Fibroblast of skin of right quadriceps (primary cell): ENCODE data around the gene SSBP2.
A peak's percentile ranks its signal among the peaks of the same experiment; 100 is the strongest.
"Not testable (repeated sequence)": the region's sequence is repeated elsewhere in the genome, so short reads cannot be mapped to it uniquely, and the experiment has no call there.

ENCODE experiments used
- DNase-seq: peaks from one replicate; pipeline ENCODE4 v3.0.0-alpha.2; 2013

The SSBP2 gene

GRCh38 chr5:81726297-81726696 is 24.6 kb downstream of the SSBP2 start:
- DNase-seq = peak; percentile 7

- no peak for DNase-seq
Measured at GRCh38 chr5:81724571-81724970, 26.3 kb downstream of the SSBP2 start.

- no peak for DNase-seq
Measured at GRCh38 chr5:81724108-81724507, 26.8 kb downstream of the SSBP2 start.

GRCh38 chr5:81721049-81721448 is 29.8 kb downstream of the SSBP2 start:
- DNase-seq = no peak

- no peak for DNase-seq
Measured at GRCh38 chr5:81719743-81720345, 31.1 kb downstream of the SSBP2 start.

GRCh38 chr5:81718300-81718699 is 32.6 kb downstream of the SSBP2 start:
- DNase-seq = no peak

GRCh38 chr5:81717860-81718259 is 33.0 kb downstream of the SSBP2 start:
- DNase-seq = peak; percentile 3

GRCh38 chr5:81717226-81717625 is 33.7 kb downstream of the SSBP2 start:
- peak; percentile 56 for DNase-seq

GRCh38 chr5:81714076-81714475 is 36.8 kb downstream of the SSBP2 start:
- not testable (repeated sequence) for DNase-seq

- DNase-seq = no peak
Measured at GRCh38 chr5:81708889-81709288, 42.0 kb downstream of the SSBP2 start.

GRCh38 chr5:81703840-81704239 is 47.1 kb downstream of the SSBP2 start:
- DNase-seq = no peak

GRCh38 chr5:81700166-81700565 is 50.7 kb downstream of the SSBP2 start:
- DNase-seq = no peak

- DNase-seq = peak; percentile 31
Measured at GRCh38 chr5:81698813-81699212, 52.1 kb downstream of the SSBP2 start.

- no peak for DNase-seq
Measured at GRCh38 chr5:81696418-81697397, 54.2 kb downstream of the SSBP2 start.

GRCh38 chr5:81694726-81695125 is 56.2 kb downstream of the SSBP2 start:
- no peak for DNase-seq

GRCh38 chr5:81688215-81688614 is 62.7 kb downstream of the SSBP2 start:
- no peak for DNase-seq

GRCh38 chr5:81687292-81687691 is 63.6 kb downstream of the SSBP2 start:
- DNase-seq = no peak

GRCh38 chr5:81685471-81685870 is 65.4 kb downstream of the SSBP2 start:
- DNase-seq = no peak

- DNase-seq = no peak
Measured at GRCh38 chr5:81679885-81680284, 71.0 kb downstream of the SSBP2 start.

- no peak for DNase-seq
Measured at GRCh38 chr5:81675420-81675819, 75.5 kb downstream of the SSBP2 start.

- no peak for DNase-seq
Measured at GRCh38 chr5:81665795-81666194, 85.1 kb downstream of the SSBP2 start.

GRCh38 chr5:81660624-81661023 is 90.3 kb downstream of the SSBP2 start:
- DNase-seq = not testable (repeated sequence)

- DNase-seq = no peak
Measured at GRCh38 chr5:81657386-81657785, 93.5 kb downstream of the SSBP2 start.

GRCh38 chr5:81656783-81657182 is 94.1 kb downstream of the SSBP2 start:
- DNase-seq = no peak
